Stomach (tissue), 4 donors: Measurements from ENCODE around the gene VTI1A.

Experiments
- EP300 ChIP-seq: sonication (generic); formaldehyde crosslinking; IDR thresholded peaks from one replicate; pipeline ENCODE4 v1.6.1; 2017; ENCODE audit warnings: antibody characterized with exemption
- POLR2A ChIP-seq, 4 donors: fragments of 450-650 bp; IDR thresholded peaks; one replicate each; pipeline ENCODE4 v1.6.1; 2016; ENCODE audit warnings: antibody characterized with exemption in 4 of 4, control low read depth in 2 of 4, mild to moderate bottlenecking in 1 of 4, moderate library complexity in 1 of 4
- POLR2AphosphoS5 ChIP-seq, 3 donors: sonication (generic); formaldehyde crosslinking; IDR thresholded peaks; one replicate each; pipeline ENCODE4 v1.6.1; 2016; ENCODE audit warnings: antibody characterized with exemption in 3 of 3
- TF ChIP-seq, protein P1 (sequence below), 7 experiments: fragments of 450-650 bp in 4 of 7; fragments of 200-600 bp in 3 of 7; sonication (generic) in 3 of 7; IDR thresholded peaks; one replicate each; pipeline ENCODE4 v1.5.1; 2016 to 2019; ENCODE audit warnings: antibody characterized with exemption in 7 of 7, control low read depth in 2 of 7, mild to moderate bottlenecking in 1 of 7

- TF ChIP-seq, protein P1, sequence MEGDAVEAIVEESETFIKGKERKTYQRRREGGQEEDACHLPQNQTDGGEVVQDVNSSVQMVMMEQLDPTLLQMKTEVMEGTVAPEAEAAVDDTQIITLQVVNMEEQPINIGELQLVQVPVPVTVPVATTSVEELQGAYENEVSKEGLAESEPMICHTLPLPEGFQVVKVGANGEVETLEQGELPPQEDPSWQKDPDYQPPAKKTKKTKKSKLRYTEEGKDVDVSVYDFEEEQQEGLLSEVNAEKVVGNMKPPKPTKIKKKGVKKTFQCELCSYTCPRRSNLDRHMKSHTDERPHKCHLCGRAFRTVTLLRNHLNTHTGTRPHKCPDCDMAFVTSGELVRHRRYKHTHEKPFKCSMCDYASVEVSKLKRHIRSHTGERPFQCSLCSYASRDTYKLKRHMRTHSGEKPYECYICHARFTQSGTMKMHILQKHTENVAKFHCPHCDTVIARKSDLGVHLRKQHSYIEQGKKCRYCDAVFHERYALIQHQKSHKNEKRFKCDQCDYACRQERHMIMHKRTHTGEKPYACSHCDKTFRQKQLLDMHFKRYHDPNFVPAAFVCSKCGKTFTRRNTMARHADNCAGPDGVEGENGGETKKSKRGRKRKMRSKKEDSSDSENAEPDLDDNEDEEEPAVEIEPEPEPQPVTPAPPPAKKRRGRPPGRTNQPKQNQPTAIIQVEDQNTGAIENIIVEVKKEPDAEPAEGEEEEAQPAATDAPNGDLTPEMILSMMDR (IDR thresholded peaks at IDR 0.05): no peak
- TF ChIP-seq POLR2A (IDR thresholded peaks at IDR 0.05): no peak
- TF ChIP-seq POLR2AphosphoS5 (IDR thresholded peaks at IDR 0.05): no peak
- TF ChIP-seq EP300: no peak
Measured at GRCh38 chr10:112607506-112607905, 160.5 kb downstream of the VTI1A start.
